ENCODE results near the gene GLMN.

The GLMN gene

DNA sequence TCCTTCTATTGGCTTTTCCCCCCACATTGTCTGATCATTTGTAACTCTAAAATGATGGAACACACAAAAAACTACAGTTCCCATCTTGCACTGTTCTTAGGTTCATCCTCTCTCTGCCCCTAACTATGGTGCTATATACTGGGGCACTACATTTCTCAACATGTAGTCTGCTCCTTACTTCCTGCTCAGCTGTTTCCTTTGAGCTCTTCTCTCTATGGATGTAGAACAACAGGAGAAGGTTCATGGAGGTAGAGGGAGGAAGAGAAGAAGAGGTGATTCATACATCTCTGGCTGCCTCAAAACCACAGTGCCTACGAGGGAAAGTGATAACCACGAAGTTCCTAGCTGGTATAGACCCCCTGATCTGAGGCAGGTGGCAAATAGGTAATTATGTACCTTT is 88.1 kb downstream of the GLMN start:
- DNase-seq (ENCODE audit: extremely low read depth, insufficient read length) = no peak
- Histone ChIP-seq H3K4me3 (replicated peaks; ENCODE audit: low read depth, low read length) (no peak overlapping the region), H3K27me3 (replicated peaks; ENCODE audit: control insufficient read depth, insufficient read depth, low read length) (no peaks in the 10 kb centered on the region; the same call in 1 of the 2 replicates), H3K36me3 (ENCODE audit: control insufficient read depth, insufficient read depth, low read length) (no peaks in the 10 kb centered on the region)
- TF ChIP-seq, protein P1, sequence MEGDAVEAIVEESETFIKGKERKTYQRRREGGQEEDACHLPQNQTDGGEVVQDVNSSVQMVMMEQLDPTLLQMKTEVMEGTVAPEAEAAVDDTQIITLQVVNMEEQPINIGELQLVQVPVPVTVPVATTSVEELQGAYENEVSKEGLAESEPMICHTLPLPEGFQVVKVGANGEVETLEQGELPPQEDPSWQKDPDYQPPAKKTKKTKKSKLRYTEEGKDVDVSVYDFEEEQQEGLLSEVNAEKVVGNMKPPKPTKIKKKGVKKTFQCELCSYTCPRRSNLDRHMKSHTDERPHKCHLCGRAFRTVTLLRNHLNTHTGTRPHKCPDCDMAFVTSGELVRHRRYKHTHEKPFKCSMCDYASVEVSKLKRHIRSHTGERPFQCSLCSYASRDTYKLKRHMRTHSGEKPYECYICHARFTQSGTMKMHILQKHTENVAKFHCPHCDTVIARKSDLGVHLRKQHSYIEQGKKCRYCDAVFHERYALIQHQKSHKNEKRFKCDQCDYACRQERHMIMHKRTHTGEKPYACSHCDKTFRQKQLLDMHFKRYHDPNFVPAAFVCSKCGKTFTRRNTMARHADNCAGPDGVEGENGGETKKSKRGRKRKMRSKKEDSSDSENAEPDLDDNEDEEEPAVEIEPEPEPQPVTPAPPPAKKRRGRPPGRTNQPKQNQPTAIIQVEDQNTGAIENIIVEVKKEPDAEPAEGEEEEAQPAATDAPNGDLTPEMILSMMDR (IDR thresholded peaks at IDR 0.05; ENCODE audit: insufficient read depth, low read length, poor library complexity, severe bottlenecking) = no peak

DNA sequence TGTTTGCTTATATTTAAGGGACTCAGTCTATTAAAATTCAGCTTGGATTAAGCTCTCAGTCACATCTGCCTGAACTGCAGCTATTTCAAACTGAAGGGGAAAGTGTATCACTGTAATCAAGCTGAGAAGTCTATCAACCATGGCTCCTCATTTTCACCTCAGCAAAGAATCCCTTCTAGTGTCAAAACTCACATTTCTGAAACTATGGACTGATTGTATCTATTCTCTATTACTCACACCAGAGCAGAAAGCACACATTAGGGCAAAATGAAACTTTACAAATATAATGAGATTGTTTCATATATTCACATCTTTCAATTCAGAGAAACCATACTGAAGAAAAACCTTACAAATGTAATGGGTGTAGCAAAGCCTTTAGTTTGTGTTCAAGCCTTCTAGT is 95.7 kb downstream of the GLMN start:
- DNase-seq (ENCODE audit: extremely low read depth, insufficient read length) = no peak
- H3K36me3 ChIP-seq (ENCODE audit: control insufficient read depth, insufficient read depth, low read length) = no peaks in the 10 kb centered on the region
- no peaks in the 10 kb centered on the region for H3K27me3 ChIP-seq (replicated peaks; ENCODE audit: control insufficient read depth, insufficient read depth, low read length)
- TF ChIP-seq, protein P1 (IDR thresholded peaks at IDR 0.05; ENCODE audit: insufficient read depth, low read length, poor library complexity, severe bottlenecking) = no peak
- H3K4me3 ChIP-seq (replicated peaks; ENCODE audit: low read depth, low read length) = no peak overlapping the region

DNA sequence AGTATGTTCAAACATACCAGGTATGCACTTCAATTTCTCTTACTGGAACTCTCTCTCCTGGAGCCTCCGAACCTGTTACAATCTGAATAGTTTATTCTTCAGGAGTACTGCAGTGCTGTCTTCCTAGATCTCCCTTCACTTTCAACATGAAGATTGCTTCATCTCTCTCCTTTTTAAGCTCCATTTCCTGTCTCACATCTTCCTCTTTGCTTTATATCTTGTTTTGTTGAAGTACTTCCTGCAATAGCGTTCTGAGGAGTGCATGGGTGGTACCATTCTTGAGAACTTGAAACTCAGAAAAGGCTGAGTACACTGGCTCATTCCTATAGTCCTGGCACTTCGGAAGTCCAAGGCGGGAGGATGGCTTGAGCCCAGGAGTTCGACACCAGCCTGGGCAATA is 96.8 kb downstream of the GLMN start:
- TF ChIP-seq, protein P1 (IDR thresholded peaks at IDR 0.05; ENCODE audit: insufficient read depth, low read length, poor library complexity, severe bottlenecking) = no peak
- no peak overlapping the region for H3K4me3 ChIP-seq (replicated peaks; ENCODE audit: low read depth, low read length)
- no peaks in the 10 kb centered on the region for H3K27me3 ChIP-seq (replicated peaks; ENCODE audit: control insufficient read depth, insufficient read depth, low read length)
- no peaks in the 10 kb centered on the region for H3K36me3 ChIP-seq (ENCODE audit: control insufficient read depth, insufficient read depth, low read length)
- DNase-seq (ENCODE audit: extremely low read depth, insufficient read length) = no peak
